Measurements from ENCODE around the gene PBLD. TPM values are rescaled to one million over a fixed set of nuclear protein-coding genes. Genes with fewer than 3 reads are reported as not detected.

The PBLD gene
- total RNA-seq, 1 donor from 2014 or later = 9.8 TPM

GRCh38 chr10:68334672-68335467 is 2.1 kb upstream of the PBLD start:
- Mint-ChIP-seq H3K9me3 (no peaks in the 10 kb centered on the region), H3K4me3 (peak overlapping the region; percentile 100), H3K36me3 (peaks cover 17% of the 10 kb centered on the region), H3K27me3 (ENCODE audit: low read depth) (no peaks in the 10 kb centered on the region), H3K4me1 (peaks cover 54% of the 10 kb centered on the region), H3K27ac (peak overlapping the region; percentile 100)
- no peak for TF ChIP-seq CTCF (IDR thresholded peaks at IDR 0.05; ENCODE audit: unreplicated experiment)
- DNase-seq (ENCODE audit: low spot score in 2 of 2, unreplicated experiment in 2 of 2) = no peak

- H3K9me3 Mint-ChIP-seq = no peaks in the 10 kb centered on the region
- no peak for TF ChIP-seq CTCF (IDR thresholded peaks at IDR 0.05; ENCODE audit: unreplicated experiment)
- peak overlapping the region; percentile 100 for H3K27ac Mint-ChIP-seq
- peaks cover 8% of the 10 kb centered on the region for H3K36me3 Mint-ChIP-seq
- no peaks in the 10 kb centered on the region for H3K27me3 Mint-ChIP-seq (ENCODE audit: low read depth)
- peak overlapping the region; percentile 100 for H3K4me3 Mint-ChIP-seq
- no peak for DNase-seq (ENCODE audit: low spot score in 2 of 2, unreplicated experiment in 2 of 2)
- H3K4me1 Mint-ChIP-seq = peaks cover 59% of the 10 kb centered on the region
Measured at GRCh38 chr10:68333440-68334431, 1.0 kb upstream of the PBLD start.

GRCh38 chr10:68333058-68333395 is 299 bp upstream of the PBLD start:
- peaks cover 5% of the 10 kb centered on the region for H3K36me3 Mint-ChIP-seq
- peak overlapping the region; percentile 100 for H3K4me3 Mint-ChIP-seq
- no peaks in the 10 kb centered on the region for H3K27me3 Mint-ChIP-seq (ENCODE audit: low read depth)
- no peak for DNase-seq (ENCODE audit: low spot score in 2 of 2, unreplicated experiment in 2 of 2)
- TF ChIP-seq CTCF (IDR thresholded peaks at IDR 0.05; ENCODE audit: unreplicated experiment) = no peak
- H3K9me3 Mint-ChIP-seq = no peaks in the 10 kb centered on the region
- peak overlapping the region; percentile 100 for H3K27ac Mint-ChIP-seq
- peaks cover 65% of the 10 kb centered on the region for H3K4me1 Mint-ChIP-seq

- Mint-ChIP-seq H3K27me3 (ENCODE audit: low read depth) (no peaks in the 10 kb centered on the region), H3K4me3 (peak within 1 kb of the TSS; percentile 100), H3K9me3 (no peaks in the 10 kb centered on the region), H3K27ac (peak within 1 kb of the TSS; percentile 100), H3K4me1 (peaks cover 54% of the 10 kb centered on the region), H3K36me3 (peaks cover 1% of the 10 kb centered on the region)
- TF ChIP-seq CTCF (IDR thresholded peaks at IDR 0.05; ENCODE audit: unreplicated experiment) = no peak
- DNase-seq (ENCODE audit: low spot score in 2 of 2, unreplicated experiment in 2 of 2) = peak; percentile 99 to 100
Measured at GRCh38 chr10:68331455-68332258, 1.1 kb downstream of the PBLD start, which contains the start of gene HNRNPH3. Gene HNRNPH3, plus strand, starts transcription at chr10:68332064. Its CDS starts 5,158 bp downstream, at chr10:68337222.

- Mint-ChIP-seq H3K9me3 (no peaks in the 10 kb centered on the region), H3K36me3 (no peaks in the 10 kb centered on the region), H3K27me3 (ENCODE audit: low read depth) (no peaks in the 10 kb centered on the region), H3K27ac (peak overlapping the region; percentile 100), H3K4me3 (peak overlapping the region; percentile 100), H3K4me1 (peaks cover 48% of the 10 kb centered on the region)
- DNase-seq (ENCODE audit: low spot score in 2 of 2, unreplicated experiment in 2 of 2) = no peak
- TF ChIP-seq CTCF (IDR thresholded peaks at IDR 0.05; ENCODE audit: unreplicated experiment) = no peak
Measured at GRCh38 chr10:68330852-68331454, 1.8 kb downstream of the PBLD start.

All from mesothelial cell of epicardium (in vitro differentiated cells).